IMR-90 (cell line): ENCODE data around the gene STARD4. TPM values are rescaled to one million over a fixed set of nuclear protein-coding genes. Genes with fewer than 3 reads are reported as not detected.

Source experiments
- ATAC-seq: fragments of 200-7000 bp; cut with Tn5 transposase; 2 replicates; pipeline ENCODE4 v1.9.1; 2020; ENCODE audit warnings: low read depth, mild to moderate bottlenecking, moderate library complexity
- BruUV-seq: library from RNA; stranded (reverse); fragments of 400-500 nt; replicated peaks from 2 replicates; lab custom pipeline; 2021; lab: Mats Ljungman, UMichigan
- CTCF ChIA-PET: fragments of 300-600 bp; formaldehyde crosslinking; extraction: SDS; loops from one replicate; lab custom pipeline; 2021; ENCODE audit warnings: antibody characterized with exemption; lab: Yijun Ruan, JAX
- POLR2A ChIA-PET: fragments of 300-600 bp; sonication (Branson Sonifier 250); formaldehyde crosslinking; loops from one replicate; lab custom pipeline; 2022; ENCODE audit warnings: antibody characterized with exemption; ENCODE audit not compliant: unreplicated experiment; lab: Charles Lee
- DNase-seq: peaks from one replicate; pipeline ENCODE4 v3.0.0; 2013
- H2AFZ ChIP-seq: replicated peaks from 2 replicates; pipeline ENCODE3; 2013; ENCODE audit warnings: low read length, mild to moderate bottlenecking; ENCODE audit not compliant: poor library complexity
- H2AK5ac ChIP-seq: 2 replicates; pipeline ENCODE4 v1.6.1; 2013; ENCODE audit warnings: low read depth, low read length, inconsistent platforms
- H2AK9ac ChIP-seq: replicated peaks from 2 replicates; pipeline ENCODE3; 2013; ENCODE audit warnings: mild to moderate bottlenecking, low read depth, low read length, moderate library complexity; ENCODE audit not compliant: poor library complexity
- H2BK120ac ChIP-seq: 2 replicates; pipeline ENCODE4 v1.6.1; 2013; ENCODE audit warnings: low read depth, low read length, inconsistent platforms
- H2BK15ac ChIP-seq: 3 replicates; pipeline ENCODE4 v1.6.1; 2013; ENCODE audit warnings: low read depth, low read length, inconsistent platforms
- H2BK20ac ChIP-seq: 2 replicates; pipeline ENCODE4 v1.6.1; 2013; ENCODE audit warnings: low read depth, mild to moderate bottlenecking, inconsistent platforms, low read length, moderate library complexity
- H2BK5ac ChIP-seq: 2 replicates; pipeline ENCODE4 v1.6.1; 2013; ENCODE audit warnings: mild to moderate bottlenecking, low read depth, low read length, inconsistent platforms; ENCODE audit not compliant: poor library complexity, severe bottlenecking
- H3K14ac ChIP-seq: replicated peaks from 2 replicates; pipeline ENCODE4 v1.6.1; 2013; ENCODE audit warnings: low read depth, low read length, inconsistent platforms
- H3K18ac ChIP-seq: 2 replicates; pipeline ENCODE4 v1.6.1; 2013; ENCODE audit warnings: low read depth, low read length, control low read depth
- H3K23ac ChIP-seq: 2 replicates; pipeline ENCODE4 v1.6.1; 2013; ENCODE audit warnings: low read depth, low read length, inconsistent platforms
- H3K27ac ChIP-seq: 2 replicates; pipeline ENCODE4 v1.5.1; 2013; ENCODE audit warnings: mild to moderate bottlenecking, control low read depth, low read length; ENCODE audit not compliant: insufficient read depth
- H3K27me3 ChIP-seq: 2 replicates; pipeline ENCODE4 v1.6.1; 2013; ENCODE audit warnings: low read length; ENCODE audit not compliant: control insufficient read depth, insufficient read depth
- H3K36me3 ChIP-seq: 2 replicates; pipeline ENCODE4 v1.6.1; 2013; ENCODE audit warnings: low read length, mixed read lengths; ENCODE audit not compliant: control insufficient read depth, insufficient read depth
- H3K4ac ChIP-seq: 2 replicates; pipeline ENCODE4 v1.6.1; 2013; ENCODE audit warnings: low read depth, low read length, inconsistent platforms
- H3K4me1 ChIP-seq: 2 replicates; pipeline ENCODE4 v1.6.1; 2013; ENCODE audit warnings: low read length, mixed read lengths; ENCODE audit not compliant: control insufficient read depth, insufficient read depth
- H3K4me2 ChIP-seq: 2 replicates; pipeline ENCODE4 v1.6.1; 2013; ENCODE audit warnings: low read depth, mild to moderate bottlenecking, control low read depth, low read length, moderate library complexity
- H3K4me3 ChIP-seq: 2 replicates; pipeline ENCODE4 v1.5.1; 2013; ENCODE audit warnings: low read depth, mild to moderate bottlenecking, control low read depth, low read length, moderate library complexity; ENCODE audit not compliant: insufficient read depth
- H3K56ac ChIP-seq: 2 replicates; pipeline ENCODE4 v1.6.1; 2013; ENCODE audit warnings: low read length, inconsistent platforms; ENCODE audit not compliant: insufficient read depth; ENCODE audit errors: extremely low read depth
- H3K79me1 ChIP-seq, 2 experiments: 2 replicates each; pipeline ENCODE4 v1.6.1; 2013; ENCODE audit warnings: low read length in 2 of 2, inconsistent platforms in 1 of 2, low read depth in 1 of 2
- H3K9ac ChIP-seq: 2 replicates; pipeline ENCODE4 v1.6.1; 2013; ENCODE audit warnings: low read depth, low read length, control low read depth
- H3K9me1 ChIP-seq: 2 replicates; pipeline ENCODE4 v1.6.1; 2013; ENCODE audit warnings: low read length, inconsistent platforms; ENCODE audit not compliant: insufficient read depth
- H3K9me3 ChIP-seq: 2 replicates; pipeline ENCODE4 v1.6.1; 2013; ENCODE audit warnings: low read length; ENCODE audit not compliant: control insufficient read depth, insufficient read depth
- H4K20me1 ChIP-seq: 2 replicates; pipeline ENCODE4 v1.6.1; 2013; ENCODE audit warnings: low read length, inconsistent platforms; ENCODE audit not compliant: insufficient read depth
- H4K5ac ChIP-seq: 2 replicates; pipeline ENCODE4 v1.6.1; 2013; ENCODE audit warnings: mild to moderate bottlenecking, low read depth, low read length, control low read depth
- H4K8ac ChIP-seq, 2 experiments: 2 replicates each; pipeline ENCODE4 v1.6.1; 2013; ENCODE audit warnings: low read depth in 2 of 2, low read length in 2 of 2, control low read depth in 1 of 2, inconsistent platforms in 1 of 2
- H4K91ac ChIP-seq: 2 replicates; pipeline ENCODE4 v1.6.1; 2013; ENCODE audit warnings: low read depth, low read length, inconsistent platforms; ENCODE audit not compliant: insufficient read depth
- BHLHE40 ChIP-seq: fragments of 150-350 bp; IDR thresholded peaks from 2 replicates; pipeline ENCODE4 v1.6.1; 2016; ENCODE audit warnings: mild to moderate bottlenecking, low read depth, low read length
- CEBPB ChIP-seq: IDR thresholded peaks from 2 replicates; pipeline ENCODE4 v1.6.1; 2012; ENCODE audit warnings: low read depth, low read length, improper control_type of control experiment
- ELK1 ChIP-seq: fragments of 150-350 bp; IDR thresholded peaks from 2 replicates; pipeline ENCODE4 v1.6.1; 2016; ENCODE audit warnings: low read depth, mild to moderate bottlenecking, low read length, moderate library complexity, borderline replicate concordance
- FOS ChIP-seq: fragments of 150-350 bp; IDR thresholded peaks from 2 replicates; pipeline ENCODE4 v1.6.1; 2016; ENCODE audit warnings: low read depth, low read length
- MAFK ChIP-seq: IDR thresholded peaks from 2 replicates; pipeline ENCODE4 v1.6.1; 2012; ENCODE audit warnings: low read depth, low read length, improper control_type of control experiment
- POLR2A ChIP-seq: IDR thresholded peaks from 2 replicates; pipeline ENCODE4 v1.6.1; 2012; ENCODE audit warnings: mild to moderate bottlenecking, low read depth, low read length
- RCOR1 ChIP-seq: IDR thresholded peaks from 2 replicates; pipeline ENCODE4 v1.6.1; 2012; ENCODE audit warnings: mild to moderate bottlenecking, low read length, improper control_type of control experiment; ENCODE audit not compliant: insufficient replicate concordance
- WGBS, 2 experiments: methylation state at CpG; one replicate each; pipeline versions ENCODE4 v1.1.5 to v1.1.7; 2013; ENCODE audit warnings: missing lambda C conversion rate in 2 of 2; ENCODE audit not compliant: insufficient read length in 1 of 2; ENCODE audit errors: extremely low coverage in 2 of 2; 5-methylcytosine and 5-hydroxymethylcytosine counted together
- dilution Hi-C: fragments of 300-500 bp; cut with HindIII; formaldehyde crosslinking; loops from one replicate; pipeline ENCODE4 v1.14.3; 2018; ENCODE audit warnings: low sequenced_read_pairs; ENCODE audit not compliant: unreplicated experiment
- in situ Hi-C: fragments of 300-500 bp; cut with MboI; formaldehyde crosslinking; loops from 3 replicates; pipeline ENCODE4 v1.14.3; 2019; ENCODE audit warnings: low sequenced_read_pairs, inconsistent platforms, mixed read lengths
- intact Hi-C: fragments of 100-400 bp; cut with micrococcal nuclease; formaldehyde crosslinking; loops from 2 replicates; pipeline ENCODE4 v1.10.0; 2022
- polyA plus RNA-seq, 3 experiments: library from polyadenylated mRNA; depleted of rRNA; stranded (reverse); fragments of >200 nt; gene quantifications; 2 replicates each; pipeline ENCODE4 v1.2.3, GENCODE V29; 2012; ENCODE audit warnings: low replicate concordance in 1 of 3
- total RNA-seq: library from RNA; depleted of rRNA; stranded (reverse); fragments of >200 nt; gene quantifications from 2 replicates; pipeline ENCODE4 v1.2.3, GENCODE V29; 2012
- TF ChIP-seq, protein P1 (sequence below): fragments of 150-350 bp; IDR thresholded peaks from 2 replicates; pipeline ENCODE4 v1.6.1; 2017; ENCODE audit warnings: mild to moderate bottlenecking, antibody characterized with exemption, low read length, low read depth
- TF ChIP-seq, protein P2 (sequence below): conservative IDR thresholded peaks from 2 replicates; pipeline ENCODE4 v1.5.1; 2012; ENCODE audit warnings: mild to moderate bottlenecking, low read depth, low read length, improper control_type of control experiment

STARD4 gene
- total and polyA plus RNA-seq, 2 of the 4 experiments (the other 2 are of a cell fraction), result 21.5 to 30.3 TPM

- no peak overlapping the region for H2AK9ac ChIP-seq
- POLR2A ChIA-PET, result no interaction called here
- H4K20me1 ChIP-seq, result no peaks in the 10 kb centered on the region
- H4K8ac ChIP-seq, result no peak overlapping the region
- ATAC-seq (peak; percentile 87), DNase-seq (peak; percentile 51)
- intact Hi-C loops (no loop called here), dilution Hi-C loops (no loop called here), in situ Hi-C loops (no loop called here)
- CTCF ChIA-PET, result no interaction called here
- H4K91ac ChIP-seq, result no peak overlapping the region
- H3K79me1 ChIP-seq, result no peaks in the 10 kb centered on the region
- no peak overlapping the region for H3K56ac ChIP-seq
- H2BK15ac ChIP-seq, result no peak overlapping the region
- H3K36me3 ChIP-seq, result no peaks in the 10 kb centered on the region
- no peaks in the 10 kb centered on the region for H3K27me3 ChIP-seq
- no CpG with 5 or more reads among the region's 1 CpG for WGBS, 2 experiments
- H2AFZ ChIP-seq, result no peak overlapping the region
- H2BK120ac ChIP-seq, result no peak overlapping the region
- H3K23ac ChIP-seq, result no peak overlapping the region
- no peak overlapping the region for H3K27ac ChIP-seq
- BruUV-seq, result no TSS peak
- H3K4me3 ChIP-seq, result no peak overlapping the region
- H2BK20ac ChIP-seq, result no peak overlapping the region
- H3K4ac ChIP-seq, result no peak overlapping the region
- H3K9ac ChIP-seq, result no peak overlapping the region
- H3K9me3 ChIP-seq, result no peaks in the 10 kb centered on the region
- H3K4me2 ChIP-seq, result no peak overlapping the region
- H2AK5ac ChIP-seq, result no peak overlapping the region
- no peaks in the 10 kb centered on the region for H3K4me1 ChIP-seq
- no peak overlapping the region for H3K14ac ChIP-seq
- H4K5ac ChIP-seq, result no peak overlapping the region
- no peaks in the 10 kb centered on the region; the same call in 1 of the 2 replicates for H3K9me1 ChIP-seq
- no peak overlapping the region for H3K18ac ChIP-seq
- TF ChIP-seq, protein P1, sequence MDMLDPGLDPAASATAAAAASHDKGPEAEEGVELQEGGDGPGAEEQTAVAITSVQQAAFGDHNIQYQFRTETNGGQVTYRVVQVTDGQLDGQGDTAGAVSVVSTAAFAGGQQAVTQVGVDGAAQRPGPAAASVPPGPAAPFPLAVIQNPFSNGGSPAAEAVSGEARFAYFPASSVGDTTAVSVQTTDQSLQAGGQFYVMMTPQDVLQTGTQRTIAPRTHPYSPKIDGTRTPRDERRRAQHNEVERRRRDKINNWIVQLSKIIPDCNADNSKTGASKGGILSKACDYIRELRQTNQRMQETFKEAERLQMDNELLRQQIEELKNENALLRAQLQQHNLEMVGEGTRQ, result no peak
- TF ChIP-seq BHLHE40, result no peak
- TF ChIP-seq, protein P2, sequence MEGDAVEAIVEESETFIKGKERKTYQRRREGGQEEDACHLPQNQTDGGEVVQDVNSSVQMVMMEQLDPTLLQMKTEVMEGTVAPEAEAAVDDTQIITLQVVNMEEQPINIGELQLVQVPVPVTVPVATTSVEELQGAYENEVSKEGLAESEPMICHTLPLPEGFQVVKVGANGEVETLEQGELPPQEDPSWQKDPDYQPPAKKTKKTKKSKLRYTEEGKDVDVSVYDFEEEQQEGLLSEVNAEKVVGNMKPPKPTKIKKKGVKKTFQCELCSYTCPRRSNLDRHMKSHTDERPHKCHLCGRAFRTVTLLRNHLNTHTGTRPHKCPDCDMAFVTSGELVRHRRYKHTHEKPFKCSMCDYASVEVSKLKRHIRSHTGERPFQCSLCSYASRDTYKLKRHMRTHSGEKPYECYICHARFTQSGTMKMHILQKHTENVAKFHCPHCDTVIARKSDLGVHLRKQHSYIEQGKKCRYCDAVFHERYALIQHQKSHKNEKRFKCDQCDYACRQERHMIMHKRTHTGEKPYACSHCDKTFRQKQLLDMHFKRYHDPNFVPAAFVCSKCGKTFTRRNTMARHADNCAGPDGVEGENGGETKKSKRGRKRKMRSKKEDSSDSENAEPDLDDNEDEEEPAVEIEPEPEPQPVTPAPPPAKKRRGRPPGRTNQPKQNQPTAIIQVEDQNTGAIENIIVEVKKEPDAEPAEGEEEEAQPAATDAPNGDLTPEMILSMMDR, result no peak
- no peak for TF ChIP-seq FOS
- TF ChIP-seq POLR2A, result no peak
- TF ChIP-seq ELK1, result no peak
- no peak for TF ChIP-seq CEBPB
- no peak for TF ChIP-seq MAFK
- no peak for TF ChIP-seq RCOR1
- no peak overlapping the region for H2BK5ac ChIP-seq
These were observed 65.2 kb downstream of the STARD4 start for GRCh38 chr5:111447099-111447498.
